GM19463 (cell line): ENCODE measurements around the gene ITPRID2.
A peak's percentile ranks its signal among the peaks of the same experiment; 100 is the strongest.
"Not testable (repeated sequence)": the region's sequence is repeated elsewhere in the genome, so short reads cannot be mapped to it uniquely, and the experiment has no call there.

ENCODE experiments used
- ATAC-seq: cut with Tn5 transposase; IDR thresholded peaks from one replicate; pipeline ENCODE4 v1.9.1; 2021; ENCODE audit warnings: mild to moderate bottlenecking, moderate library complexity; ENCODE audit not compliant: unreplicated experiment

ITPRID2 gene

GRCh38 chr2:181915102-181915501, 23.6 kb downstream of the ITPRID2 start:
- no peak for ATAC-seq

DNA sequence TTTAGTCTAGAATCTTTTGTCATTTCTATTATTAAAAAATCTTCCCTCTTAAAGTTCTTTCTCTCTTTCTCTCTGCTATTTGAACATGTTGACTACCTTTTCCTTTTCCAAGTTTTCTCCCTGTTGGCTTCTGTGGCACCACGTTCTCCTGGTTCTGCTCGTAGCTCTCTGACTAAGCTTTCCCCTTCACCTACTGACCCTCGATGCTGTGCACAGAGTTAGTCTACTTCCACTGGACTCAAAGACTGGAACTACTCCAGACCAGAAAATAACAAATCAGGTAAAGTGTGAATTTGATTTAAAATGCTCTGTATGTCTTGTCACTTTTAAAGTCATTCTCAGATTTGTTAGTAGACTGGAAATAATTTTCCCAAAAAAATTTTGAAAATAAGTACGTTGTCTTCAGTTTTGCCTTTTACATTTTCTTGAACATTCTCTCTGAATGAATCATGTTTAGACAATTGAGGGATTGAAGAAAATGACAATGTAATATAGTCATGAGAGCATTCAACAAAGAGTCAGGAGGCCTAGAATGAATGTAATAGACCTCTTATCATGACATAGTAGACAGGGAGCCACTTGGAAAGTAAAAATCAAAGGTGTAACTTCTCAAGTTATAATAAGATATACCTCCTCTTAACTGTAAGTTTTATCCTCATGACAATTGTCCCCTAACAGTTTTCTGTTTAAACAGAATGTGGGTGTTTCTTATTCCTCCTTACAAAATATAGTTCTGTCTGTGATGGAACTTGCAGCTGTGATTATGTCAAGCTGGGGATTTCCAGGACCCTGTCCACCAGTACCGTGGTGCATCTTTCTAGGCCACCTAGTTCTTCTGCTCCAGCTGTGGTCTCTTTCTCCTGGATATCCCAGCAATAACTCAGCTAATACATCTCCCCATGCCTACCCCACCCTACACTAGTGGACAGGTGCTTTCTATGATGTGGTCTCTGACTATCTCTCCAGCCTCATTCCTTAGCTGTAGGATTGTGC, 25.5 kb downstream of the ITPRID2 start:
- ATAC-seq: no peak

DNA sequence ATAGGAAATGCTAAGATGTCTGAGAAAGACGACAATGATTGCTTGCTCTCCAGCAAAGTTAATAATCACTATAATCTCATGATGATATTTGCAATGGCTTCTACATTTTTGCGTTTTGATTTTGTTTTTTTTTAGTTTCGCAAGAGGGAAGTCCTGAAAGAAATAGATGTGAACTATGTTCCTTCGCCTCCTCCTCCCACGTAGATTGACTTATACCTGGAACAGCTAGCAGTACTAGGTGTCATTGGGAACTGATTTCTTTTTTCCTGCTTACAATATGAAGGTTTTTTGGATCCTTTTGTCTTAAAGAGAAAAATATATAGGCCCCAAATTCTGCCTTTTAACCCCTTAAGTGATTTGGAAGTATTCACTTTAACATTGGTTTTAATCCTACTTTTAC, 26.7 kb downstream of the ITPRID2 start:
- ATAC-seq: no peak

- no peak for ATAC-seq
Measured at GRCh38 chr2:181923121-181923520, 31.6 kb downstream of the ITPRID2 start.

- ATAC-seq: no peak
Measured at GRCh38 chr2:181924336-181924735, 32.8 kb downstream of the ITPRID2 start.

DNA sequence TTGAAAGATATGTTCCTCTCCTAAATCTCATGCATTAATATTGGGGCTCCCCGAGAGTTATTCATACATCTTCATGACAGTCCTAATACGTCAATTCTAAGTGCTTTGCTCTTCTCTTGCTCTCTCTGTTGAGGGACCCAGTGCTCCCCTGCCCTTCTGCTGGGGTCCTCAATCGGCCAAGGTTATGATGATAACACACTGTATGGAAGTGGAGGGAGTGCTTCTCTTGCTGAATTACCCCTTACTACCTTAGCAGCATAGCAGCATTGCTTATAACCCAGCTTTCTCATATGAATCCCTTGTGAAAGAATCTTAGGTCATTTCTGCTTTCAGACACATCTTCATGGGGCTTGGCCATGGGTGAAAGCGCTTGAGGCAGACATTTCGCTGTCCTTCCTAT, 43.2 kb downstream of the ITPRID2 start:
- ATAC-seq: no peak

GRCh38 chr2:181937473-181937872, 45.9 kb downstream of the ITPRID2 start:
- no peak for ATAC-seq

DNA sequence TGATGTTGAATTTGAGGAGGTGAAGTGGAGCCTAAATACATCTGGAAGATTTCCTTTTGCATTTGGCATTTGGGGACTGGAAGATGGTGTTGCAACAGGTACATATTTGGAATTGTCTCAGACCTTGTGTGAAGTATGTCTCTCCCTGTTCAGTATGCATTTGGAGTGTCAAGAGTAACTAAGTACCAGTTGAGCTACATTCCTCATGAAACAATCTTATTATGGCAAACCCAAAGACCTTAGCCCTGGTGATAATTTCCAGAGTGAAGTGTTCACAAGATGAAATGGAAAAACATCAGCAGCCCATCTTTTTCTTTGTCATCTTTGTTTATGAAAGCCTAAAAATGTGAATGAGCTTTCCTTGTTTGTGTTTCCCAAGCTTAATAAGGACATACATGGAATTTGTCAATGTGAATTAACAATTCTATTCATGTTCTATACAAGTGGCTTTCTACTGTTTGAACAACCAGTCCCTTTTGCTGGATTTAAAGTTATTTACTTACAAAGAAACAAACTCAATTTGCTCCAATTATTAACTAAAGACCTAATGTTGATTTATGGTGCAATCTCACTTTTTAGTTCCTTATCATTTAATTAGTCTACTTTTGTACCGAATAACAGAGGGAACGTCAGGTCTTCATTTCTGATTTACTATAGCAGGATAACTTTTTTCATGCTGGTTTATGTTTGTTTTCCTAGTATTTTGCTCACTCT, 52.0 kb downstream of the ITPRID2 start:
- ATAC-seq: no peak

GRCh38 chr2:181944164-181944913, 52.8 kb downstream of the ITPRID2 start:
- ATAC-seq: no peak

- ATAC-seq: no peak
Measured at GRCh38 chr2:181944914-181945291, 53.4 kb downstream of the ITPRID2 start.

DNA sequence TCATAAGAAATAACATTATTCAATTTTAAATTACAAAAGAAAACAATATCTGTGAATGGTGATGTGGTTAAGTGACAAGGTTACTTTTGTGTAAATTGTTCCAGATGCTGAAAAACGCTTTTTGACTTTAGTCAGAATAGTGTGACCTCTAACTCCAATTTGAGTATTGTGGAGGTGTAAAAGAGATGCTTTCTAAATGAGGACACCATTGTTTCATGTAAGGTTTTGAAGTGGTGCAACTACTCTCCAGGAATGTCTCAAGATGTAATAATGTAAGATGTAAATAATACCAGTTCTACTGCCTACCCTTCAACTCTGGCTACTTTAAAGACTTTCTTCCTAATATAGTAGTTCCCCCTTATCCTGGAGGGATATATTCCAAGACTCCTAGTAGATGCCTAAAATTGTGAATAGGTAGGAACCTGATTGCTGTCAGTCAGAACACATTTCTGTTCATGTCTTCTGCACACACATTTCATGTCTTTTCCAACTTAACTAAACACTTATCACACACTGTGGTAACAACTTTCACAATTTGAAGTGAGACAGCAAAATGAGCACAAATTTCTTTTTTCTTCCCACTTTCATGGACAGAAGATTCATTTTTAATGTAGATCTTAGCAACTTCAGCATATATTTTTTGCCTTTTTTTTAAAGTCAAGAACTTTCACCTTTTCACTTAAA, 55.1 kb downstream of the ITPRID2 start:
- no peak for ATAC-seq

DNA sequence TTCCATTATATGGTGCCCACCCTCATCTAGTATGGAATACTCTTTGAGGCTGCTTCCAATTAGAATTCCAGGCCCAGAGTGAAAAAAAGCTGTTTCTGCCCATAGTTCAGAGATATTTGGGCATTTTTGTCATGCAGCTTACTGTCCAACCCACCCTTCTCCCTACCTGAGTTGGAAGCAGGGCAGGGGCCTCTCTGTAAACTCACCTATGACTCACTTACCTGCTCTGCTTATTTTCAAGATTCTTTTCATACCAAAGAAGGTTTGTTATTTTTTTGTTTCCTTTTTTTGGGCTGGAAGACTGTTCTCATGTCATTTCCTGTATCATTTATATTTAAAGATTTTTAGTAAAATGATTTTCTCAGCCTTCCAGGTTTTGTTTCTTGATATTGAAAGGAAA, 55.7 kb downstream of the ITPRID2 start:
- no peak for ATAC-seq

DNA sequence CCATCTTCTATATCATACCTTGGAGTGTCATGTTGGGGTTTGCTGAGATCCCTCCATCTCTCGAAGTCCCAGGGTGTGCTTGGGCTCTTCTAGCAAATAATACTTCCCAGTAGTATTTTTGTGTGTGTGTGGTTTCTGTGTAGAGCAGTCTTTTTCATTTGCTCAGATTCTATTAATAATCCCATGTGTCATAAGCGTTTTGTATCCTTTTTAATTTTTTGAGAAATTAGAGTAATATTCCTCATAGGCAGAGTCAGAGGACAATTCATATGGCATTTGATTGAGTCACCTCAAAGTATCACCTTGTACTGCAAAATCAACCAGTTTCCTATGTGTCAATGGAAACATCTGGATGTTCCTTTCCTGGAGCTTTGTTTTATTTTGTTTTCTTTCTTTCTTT, 56.7 kb downstream of the ITPRID2 start:
- ATAC-seq: no peak

DNA sequence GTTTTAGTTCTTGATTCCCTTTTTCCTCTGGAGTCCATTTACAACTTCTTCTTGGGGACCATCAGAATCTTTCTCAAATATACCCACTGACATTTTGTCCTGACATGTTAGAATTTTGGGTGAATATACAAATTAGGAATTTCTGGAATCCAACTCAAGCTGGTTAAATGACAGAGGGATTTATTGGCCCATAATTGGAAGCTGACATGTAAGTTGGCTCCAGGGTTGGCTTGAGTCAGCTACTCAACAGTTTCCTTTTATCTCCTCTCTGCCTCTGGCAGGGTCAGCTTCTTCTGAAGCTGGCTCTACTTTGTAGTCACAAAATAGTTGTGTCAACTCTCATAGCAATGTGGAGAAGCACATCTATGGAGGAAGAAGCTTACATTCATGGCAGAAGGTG, 57.5 kb downstream of the ITPRID2 start:
- ATAC-seq: no peak

DNA sequence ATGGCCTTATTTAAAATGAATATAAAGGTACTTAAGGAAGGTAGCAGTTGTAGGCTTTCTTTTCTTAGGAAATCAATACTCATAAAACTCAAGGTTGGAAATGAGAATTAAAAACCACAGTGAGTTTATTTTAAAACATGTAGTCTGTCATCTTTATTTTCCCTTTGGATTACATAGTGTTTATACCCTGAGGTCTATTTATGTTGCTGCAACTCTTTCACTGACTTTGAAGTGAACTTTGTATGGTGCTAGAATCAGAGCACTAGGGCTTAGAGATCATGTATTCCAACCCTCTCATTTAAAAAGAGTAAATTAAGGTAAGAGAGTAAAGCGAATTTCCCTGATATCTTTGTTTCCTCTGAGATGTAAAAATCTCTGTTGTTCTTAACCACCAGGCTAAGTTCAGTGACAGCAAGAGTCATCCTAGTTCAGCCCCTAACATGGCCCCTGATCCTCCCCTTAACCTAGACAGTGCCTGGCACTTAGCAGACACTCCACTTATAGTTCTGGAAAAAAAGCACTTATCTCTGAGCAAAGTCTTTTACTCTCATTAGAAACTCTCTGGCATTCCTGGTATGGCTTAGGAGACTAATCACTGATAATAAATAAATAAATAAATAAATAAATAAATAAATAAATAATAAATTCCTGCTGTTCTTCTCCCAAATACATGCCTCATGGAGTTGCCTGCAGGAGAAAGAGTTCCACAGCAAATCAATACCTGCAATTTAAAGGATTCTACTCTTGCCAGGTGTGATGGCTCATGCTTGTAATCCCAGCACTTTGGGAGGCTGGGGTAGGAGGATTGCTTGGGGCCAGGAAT, 61.1 kb downstream of the ITPRID2 start:
- no peak for ATAC-seq

- ATAC-seq: peak; percentile 78
Measured at GRCh38 chr2:181953881-181954537, 62.5 kb downstream of the ITPRID2 start.

DNA sequence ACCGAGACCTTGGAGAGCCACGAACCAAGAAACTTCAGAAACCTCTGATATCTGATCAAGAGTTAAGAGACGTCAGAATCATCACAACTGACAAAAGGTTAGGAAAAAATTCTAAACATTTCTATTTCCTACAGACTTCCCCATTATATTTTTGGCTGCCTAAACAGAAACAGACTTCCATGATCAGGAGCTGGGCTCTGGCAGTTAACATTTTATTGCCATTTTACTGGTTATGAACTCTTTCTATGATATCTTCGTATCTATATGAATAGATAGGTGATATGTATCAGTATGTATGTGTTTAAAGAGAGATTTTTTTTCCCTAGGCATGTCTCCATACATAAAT, 63.0 kb downstream of the ITPRID2 start:
- peak; percentile 5 for ATAC-seq

DNA sequence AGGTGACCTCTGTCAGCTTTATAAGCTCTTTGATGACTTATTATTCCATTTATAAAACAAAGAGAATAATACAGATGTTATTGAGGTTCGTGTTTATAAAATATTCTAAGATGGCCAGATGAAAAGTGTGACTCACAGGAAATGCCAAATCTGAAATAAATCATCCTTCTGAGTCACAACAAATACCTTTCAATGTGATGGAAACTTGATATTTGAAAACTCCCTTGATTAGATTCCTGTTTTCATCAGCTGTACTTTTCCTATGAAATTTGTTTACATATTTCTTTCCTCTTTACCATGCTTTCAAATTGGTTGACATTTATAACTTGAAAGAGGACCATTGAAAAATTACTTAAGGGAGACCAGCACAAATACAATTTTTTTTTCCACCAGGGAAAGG, 63.5 kb downstream of the ITPRID2 start:
- ATAC-seq: no peak

DNA sequence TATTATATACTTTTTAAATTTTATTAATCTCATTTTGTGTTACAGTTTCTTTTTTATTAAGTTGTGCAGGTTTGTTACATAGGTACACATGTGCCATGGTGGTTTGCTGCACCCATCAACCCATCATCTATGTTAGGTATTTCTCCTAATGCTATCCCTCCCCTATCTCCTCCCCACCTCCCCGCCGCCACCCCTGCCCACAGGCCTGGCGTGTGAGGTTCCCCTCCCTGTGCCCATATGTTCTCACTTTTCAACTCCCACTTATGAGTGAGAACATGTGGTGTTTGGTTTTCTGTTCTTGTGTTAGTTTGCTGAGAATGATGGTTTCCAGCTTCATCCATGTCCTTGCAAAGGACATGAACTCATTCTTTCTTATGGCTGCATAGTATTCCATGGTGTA, 64.3 kb downstream of the ITPRID2 start:
- not testable (repeated sequence) for ATAC-seq

- ATAC-seq: no peak
Measured at GRCh38 chr2:181957668-181958067, 66.1 kb downstream of the ITPRID2 start.
